SK-N-SH treated with all-trans-retinoic acid at 6 μM for 48 hours (cell line): ENCODE data around the gene BCR.

Source experiments
- ATAC-seq: fragments of 200-7000 bp; cut with Tn5 transposase; 3 replicates; pipeline ENCODE4 v1.9.1; 2020; ENCODE audit warnings: mild to moderate bottlenecking, moderate library complexity
- ARNTL ChIP-seq: fragments of 450-650 bp; formaldehyde crosslinking; IDR thresholded peaks from 2 replicates; pipeline ENCODE4 v1.5.0; 2020; ENCODE audit warnings: low read depth, mild to moderate bottlenecking, moderate library complexity, borderline replicate concordance
- BACH2 ChIP-seq: fragments of 250-450 bp; sonication (Bioruptor Pico); IDR thresholded peaks from 2 replicates; pipeline ENCODE4 v1.9.0; 2021; ENCODE audit warnings: mild to moderate bottlenecking, borderline replicate concordance
- ESRRG ChIP-seq: fragments of 250-450 bp; sonication (Bioruptor Pico); IDR thresholded peaks from 2 replicates; pipeline ENCODE4 v1.6.1; 2021; ENCODE audit warnings: mild to moderate bottlenecking
- GLIS3 ChIP-seq: fragments of 250-450 bp; sonication (Bioruptor Pico); IDR thresholded peaks from 2 replicates; pipeline ENCODE4 v1.5.0; 2020; ENCODE audit warnings: mild to moderate bottlenecking, moderate library complexity
- ISL1 ChIP-seq: fragments of 250-450 bp; sonication (Bioruptor Pico); IDR thresholded peaks from 2 replicates; pipeline ENCODE4 v2.1.2; 2022; ENCODE audit warnings: mild to moderate bottlenecking, moderate library complexity
- OSR1 ChIP-seq: fragments of 250-450 bp; sonication (Bioruptor Pico); IDR thresholded peaks from 2 replicates; pipeline ENCODE4 v1.8.0; 2022; ENCODE audit warnings: moderate library complexity, mild to moderate bottlenecking, inconsistent platforms
- PPARA ChIP-seq: fragments of 250-450 bp; sonication (Bioruptor Pico); IDR thresholded peaks from 2 replicates; pipeline ENCODE4 v1.5.0; 2020; ENCODE audit warnings: mild to moderate bottlenecking, borderline replicate concordance
- TOX ChIP-seq: fragments of 250-450 bp; sonication (Bioruptor Pico); IDR thresholded peaks from 2 replicates; pipeline ENCODE4 v1.8.0; 2021; ENCODE audit warnings: mild to moderate bottlenecking, moderate library complexity, borderline replicate concordance
- ZFP3 ChIP-seq: fragments of 250-450 bp; sonication (Bioruptor Pico); IDR thresholded peaks from 2 replicates; pipeline ENCODE4 v1.5.0; 2020; ENCODE audit warnings: mild to moderate bottlenecking, moderate library complexity
- ZFP30 ChIP-seq: fragments of 450-650 bp; formaldehyde crosslinking; IDR thresholded peaks from 2 replicates; pipeline ENCODE4 v1.5.0; 2022; ENCODE audit warnings: mild to moderate bottlenecking, moderate library complexity
- ZNF70 ChIP-seq: fragments of 450-650 bp; formaldehyde crosslinking; IDR thresholded peaks from 2 replicates; pipeline ENCODE4 v1.5.0; 2020; ENCODE audit warnings: mild to moderate bottlenecking, moderate library complexity
- ZNF8 ChIP-seq: fragments of 450-650 bp; formaldehyde crosslinking; IDR thresholded peaks from 2 replicates; pipeline ENCODE4 v1.5.0; 2020; ENCODE audit warnings: mild to moderate bottlenecking, moderate library complexity
- TF ChIP-seq, protein P1 (sequence below): fragments of 250-450 bp; sonication (Bioruptor Pico); IDR thresholded peaks from 2 replicates; pipeline ENCODE4 v1.5.1; 2020; ENCODE audit warnings: low read depth, mild to moderate bottlenecking, moderate library complexity
- TF ChIP-seq, protein P2 (sequence below): fragments of 250-450 bp; sonication (Bioruptor Pico); IDR thresholded peaks from 2 replicates; pipeline ENCODE4 v1.5.0; 2020; ENCODE audit warnings: mild to moderate bottlenecking, moderate library complexity
- TF ChIP-seq, protein P3 (sequence below): fragments of 250-450 bp; sonication (Bioruptor Pico); IDR thresholded peaks from 2 replicates; pipeline ENCODE4 v1.8.0; 2020; ENCODE audit warnings: mild to moderate bottlenecking, moderate library complexity, borderline replicate concordance
- TF ChIP-seq, protein P4 (sequence below): fragments of 250-450 bp; sonication (Bioruptor Pico); IDR thresholded peaks from 2 replicates; pipeline ENCODE4 v1.8.0; 2021; ENCODE audit warnings: low read depth, mild to moderate bottlenecking, moderate library complexity, borderline replicate concordance

Gene BCR

DNA sequence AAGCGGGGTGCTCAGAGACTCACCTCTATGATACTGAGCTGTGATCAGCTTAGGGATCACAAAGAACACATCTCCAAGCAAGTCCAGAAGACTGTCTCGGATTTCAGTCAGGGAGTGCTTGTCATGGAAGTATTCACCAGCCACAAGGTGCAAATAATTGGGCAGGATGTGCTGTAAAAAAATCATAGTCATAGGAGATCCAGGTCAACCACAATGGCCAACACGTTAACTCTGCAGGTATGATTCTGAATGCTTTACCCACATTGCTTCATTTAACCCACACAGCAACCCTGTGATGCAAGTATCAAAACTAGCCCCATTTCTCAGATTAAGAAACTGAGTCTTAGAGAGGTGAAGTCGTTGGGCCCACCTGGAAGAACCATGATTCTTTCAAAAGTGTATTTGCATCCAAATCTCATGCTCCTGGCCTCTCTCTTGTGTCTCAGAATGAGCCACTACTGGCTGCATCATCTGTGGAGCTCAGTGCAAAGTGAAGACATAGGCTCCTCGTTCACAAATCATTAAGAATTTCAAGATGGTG, 179.3 kb downstream of the BCR start:
- TF ChIP-seq, protein P1, sequence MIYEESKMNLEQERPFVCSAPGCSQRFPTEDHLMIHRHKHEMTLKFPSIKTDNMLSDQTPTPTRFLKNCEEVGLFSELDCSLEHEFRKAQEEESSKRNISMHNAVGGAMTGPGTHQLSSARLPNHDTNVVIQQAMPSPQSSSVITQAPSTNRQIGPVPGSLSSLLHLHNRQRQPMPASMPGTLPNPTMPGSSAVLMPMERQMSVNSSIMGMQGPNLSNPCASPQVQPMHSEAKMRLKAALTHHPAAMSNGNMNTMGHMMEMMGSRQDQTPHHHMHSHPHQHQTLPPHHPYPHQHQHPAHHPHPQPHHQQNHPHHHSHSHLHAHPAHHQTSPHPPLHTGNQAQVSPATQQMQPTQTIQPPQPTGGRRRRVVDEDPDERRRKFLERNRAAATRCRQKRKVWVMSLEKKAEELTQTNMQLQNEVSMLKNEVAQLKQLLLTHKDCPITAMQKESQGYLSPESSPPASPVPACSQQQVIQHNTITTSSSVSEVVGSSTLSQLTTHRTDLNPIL (CRISPR knock-in tag), result no peak
- TF ChIP-seq TOX (CRISPR knock-in tag), result no peak
- no peak for TF ChIP-seq ISL1
- TF ChIP-seq ZFP30 (CRISPR knock-in tag), result no peak
- TF ChIP-seq GLIS3 (CRISPR knock-in tag), result no peak
- TF ChIP-seq, protein P2, sequence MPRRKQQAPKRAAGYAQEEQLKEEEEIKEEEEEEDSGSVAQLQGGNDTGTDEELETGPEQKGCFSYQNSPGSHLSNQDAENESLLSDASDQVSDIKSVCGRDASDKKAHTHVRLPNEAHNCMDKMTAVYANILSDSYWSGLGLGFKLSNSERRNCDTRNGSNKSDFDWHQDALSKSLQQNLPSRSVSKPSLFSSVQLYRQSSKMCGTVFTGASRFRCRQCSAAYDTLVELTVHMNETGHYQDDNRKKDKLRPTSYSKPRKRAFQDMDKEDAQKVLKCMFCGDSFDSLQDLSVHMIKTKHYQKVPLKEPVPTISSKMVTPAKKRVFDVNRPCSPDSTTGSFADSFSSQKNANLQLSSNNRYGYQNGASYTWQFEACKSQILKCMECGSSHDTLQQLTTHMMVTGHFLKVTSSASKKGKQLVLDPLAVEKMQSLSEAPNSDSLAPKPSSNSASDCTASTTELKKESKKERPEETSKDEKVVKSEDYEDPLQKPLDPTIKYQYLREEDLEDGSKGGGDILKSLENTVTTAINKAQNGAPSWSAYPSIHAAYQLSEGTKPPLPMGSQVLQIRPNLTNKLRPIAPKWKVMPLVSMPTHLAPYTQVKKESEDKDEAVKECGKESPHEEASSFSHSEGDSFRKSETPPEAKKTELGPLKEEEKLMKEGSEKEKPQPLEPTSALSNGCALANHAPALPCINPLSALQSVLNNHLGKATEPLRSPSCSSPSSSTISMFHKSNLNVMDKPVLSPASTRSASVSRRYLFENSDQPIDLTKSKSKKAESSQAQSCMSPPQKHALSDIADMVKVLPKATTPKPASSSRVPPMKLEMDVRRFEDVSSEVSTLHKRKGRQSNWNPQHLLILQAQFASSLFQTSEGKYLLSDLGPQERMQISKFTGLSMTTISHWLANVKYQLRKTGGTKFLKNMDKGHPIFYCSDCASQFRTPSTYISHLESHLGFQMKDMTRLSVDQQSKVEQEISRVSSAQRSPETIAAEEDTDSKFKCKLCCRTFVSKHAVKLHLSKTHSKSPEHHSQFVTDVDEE, result no peak
- no peak for TF ChIP-seq ZNF8 (CRISPR knock-in tag)
- TF ChIP-seq, protein P3, sequence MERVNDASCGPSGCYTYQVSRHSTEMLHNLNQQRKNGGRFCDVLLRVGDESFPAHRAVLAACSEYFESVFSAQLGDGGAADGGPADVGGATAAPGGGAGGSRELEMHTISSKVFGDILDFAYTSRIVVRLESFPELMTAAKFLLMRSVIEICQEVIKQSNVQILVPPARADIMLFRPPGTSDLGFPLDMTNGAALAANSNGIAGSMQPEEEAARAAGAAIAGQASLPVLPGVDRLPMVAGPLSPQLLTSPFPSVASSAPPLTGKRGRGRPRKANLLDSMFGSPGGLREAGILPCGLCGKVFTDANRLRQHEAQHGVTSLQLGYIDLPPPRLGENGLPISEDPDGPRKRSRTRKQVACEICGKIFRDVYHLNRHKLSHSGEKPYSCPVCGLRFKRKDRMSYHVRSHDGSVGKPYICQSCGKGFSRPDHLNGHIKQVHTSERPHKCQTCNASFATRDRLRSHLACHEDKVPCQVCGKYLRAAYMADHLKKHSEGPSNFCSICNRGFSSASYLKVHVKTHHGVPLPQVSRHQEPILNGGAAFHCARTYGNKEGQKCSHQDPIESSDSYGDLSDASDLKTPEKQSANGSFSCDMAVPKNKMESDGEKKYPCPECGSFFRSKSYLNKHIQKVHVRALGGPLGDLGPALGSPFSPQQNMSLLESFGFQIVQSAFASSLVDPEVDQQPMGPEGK, result no peak
- TF ChIP-seq ARNTL, result no peak
- no peak for TF ChIP-seq PPARA
- no peak for TF ChIP-seq ZFP3 (CRISPR knock-in tag)
- TF ChIP-seq BACH2 (CRISPR knock-in tag), result no peak
- no peak for ATAC-seq

DNA sequence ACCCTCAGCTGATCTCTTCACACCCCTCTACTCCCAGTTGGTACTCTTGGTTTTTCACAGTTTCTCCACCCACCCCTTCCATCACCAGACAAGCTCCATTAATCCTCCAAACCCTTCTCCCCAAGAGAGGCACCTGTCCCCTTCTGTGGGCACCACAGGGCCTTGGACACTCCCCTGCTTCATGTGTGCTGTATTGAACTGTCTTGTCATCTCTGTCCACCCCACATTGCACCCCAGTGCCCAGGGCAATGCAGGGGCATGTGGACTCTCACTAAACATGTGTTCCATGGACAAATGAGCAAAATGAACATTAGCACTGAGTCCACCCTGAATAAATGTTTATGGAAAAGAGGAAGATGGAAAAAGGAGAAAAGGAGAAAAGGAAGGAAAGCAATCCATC, 181.4 kb downstream of the BCR start:
- ATAC-seq, result no peak
- no peak for TF ChIP-seq ISL1
- no peak for TF ChIP-seq ZNF70 (CRISPR knock-in tag)
- no peak for TF ChIP-seq ZFP3 (CRISPR knock-in tag)
- TF ChIP-seq, protein P4, sequence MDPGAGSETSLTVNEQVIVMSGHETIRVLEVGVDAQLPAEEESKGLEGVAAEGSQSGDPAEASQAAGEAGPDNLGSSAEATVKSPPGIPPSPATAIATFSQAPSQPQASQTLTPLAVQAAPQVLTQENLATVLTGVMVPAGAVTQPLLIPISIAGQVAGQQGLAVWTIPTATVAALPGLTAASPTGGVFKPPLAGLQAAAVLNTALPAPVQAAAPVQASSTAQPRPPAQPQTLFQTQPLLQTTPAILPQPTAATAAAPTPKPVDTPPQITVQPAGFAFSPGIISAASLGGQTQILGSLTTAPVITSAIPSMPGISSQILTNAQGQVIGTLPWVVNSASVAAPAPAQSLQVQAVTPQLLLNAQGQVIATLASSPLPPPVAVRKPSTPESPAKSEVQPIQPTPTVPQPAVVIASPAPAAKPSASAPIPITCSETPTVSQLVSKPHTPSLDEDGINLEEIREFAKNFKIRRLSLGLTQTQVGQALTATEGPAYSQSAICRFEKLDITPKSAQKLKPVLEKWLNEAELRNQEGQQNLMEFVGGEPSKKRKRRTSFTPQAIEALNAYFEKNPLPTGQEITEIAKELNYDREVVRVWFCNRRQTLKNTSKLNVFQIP (CRISPR knock-in tag), result no peak
- TF ChIP-seq TOX (CRISPR knock-in tag), result no peak
- no peak for TF ChIP-seq OSR1 (CRISPR knock-in tag)
- TF ChIP-seq, protein P3, result no peak
- no peak for TF ChIP-seq ESRRG (CRISPR knock-in tag)
- TF ChIP-seq, protein P1 (CRISPR knock-in tag), result no peak
- no peak for TF ChIP-seq PPARA
- TF ChIP-seq, protein P2, result no peak
- TF ChIP-seq BACH2 (CRISPR knock-in tag), result no peak
